ENCODE results near the gene SCAI.
"Not testable (repeated sequence)": the region's sequence is repeated elsewhere in the genome, so short reads cannot be mapped to it uniquely, and the experiment has no call there.

The SCAI gene

DNA sequence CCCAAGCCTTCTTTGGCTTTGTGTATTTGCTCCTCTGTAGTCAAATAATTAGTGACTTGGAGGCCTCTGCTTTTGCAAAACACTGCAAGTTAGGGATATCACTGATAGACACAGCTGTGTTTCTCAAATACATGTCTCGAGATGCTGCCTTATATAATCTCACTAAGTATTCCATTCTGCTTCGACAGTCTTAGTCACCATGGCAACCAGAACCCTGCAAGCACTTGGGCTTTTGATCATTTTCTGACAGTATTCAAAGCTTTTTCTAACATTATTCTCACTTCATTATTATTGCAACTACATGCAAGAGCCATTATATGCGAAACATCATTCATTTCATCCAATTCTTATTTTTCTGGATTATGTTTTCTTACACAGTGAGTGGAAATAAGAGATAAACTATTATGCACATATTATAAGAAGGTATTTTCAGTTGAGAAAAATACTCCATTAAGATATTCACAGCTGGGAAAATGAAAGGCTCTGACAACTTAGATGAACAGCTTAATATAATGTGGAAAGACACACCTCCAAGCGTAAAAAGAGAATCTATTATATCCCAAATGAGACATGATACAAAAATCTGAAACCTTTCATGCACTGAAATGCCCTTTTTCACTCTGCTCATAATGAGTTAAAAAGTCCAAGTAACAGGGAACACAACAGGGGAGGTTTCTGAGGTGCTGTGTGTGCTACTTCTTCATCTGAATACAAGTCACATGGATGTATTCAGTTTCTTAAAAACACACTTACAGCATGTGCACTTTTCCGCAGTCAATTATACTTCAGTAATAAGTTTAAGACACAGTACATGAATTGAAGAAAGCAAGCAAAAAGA is 93.9 kb downstream of the SCAI start:
- no peak overlapping the region for H3K27ac Mint-ChIP-seq
- no peaks in the 10 kb centered on the region for H3K4me1 Mint-ChIP-seq (ENCODE audit: low read depth)
- H3K4me3 Mint-ChIP-seq, result no peak overlapping the region
- H3K36me3 Mint-ChIP-seq (ENCODE audit: low read depth), result peaks cover 20% of the 10 kb centered on the region
- H3K27me3 Mint-ChIP-seq, result no peaks in the 10 kb centered on the region
- no peaks in the 10 kb centered on the region for H3K9me3 Mint-ChIP-seq

DNA sequence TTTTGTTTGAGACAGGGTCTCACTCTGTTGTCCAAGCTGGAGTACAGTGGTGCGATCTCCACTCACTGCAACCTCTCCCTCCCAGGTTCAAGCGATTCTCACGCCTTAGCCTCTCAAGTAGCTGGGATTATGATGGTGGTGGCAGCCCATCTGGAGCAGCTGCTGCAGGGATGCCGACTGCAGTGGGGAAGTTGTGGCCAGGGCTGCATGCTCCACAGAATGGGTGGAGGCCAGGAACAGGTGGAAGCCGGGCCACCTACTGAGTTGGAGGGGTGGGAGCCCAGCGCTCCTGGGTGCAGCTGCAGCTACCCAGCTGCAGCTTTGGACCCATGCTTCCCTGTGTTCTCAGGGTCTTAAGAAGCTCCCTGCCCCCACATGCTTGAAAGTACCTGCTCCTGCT is 99.7 kb downstream of the SCAI start:
- Mint-ChIP-seq H3K4me1 (ENCODE audit: low read depth) (no peaks in the 10 kb centered on the region), H3K27ac (no peak overlapping the region), H3K9me3 (no peaks in the 10 kb centered on the region), H3K4me3 (no peak overlapping the region), H3K36me3 (ENCODE audit: low read depth) (peaks cover 12% of the 10 kb centered on the region), H3K27me3 (no peaks in the 10 kb centered on the region)

GRCh38 chr9:125043148-125043547 is 100.2 kb downstream of the SCAI start:
- Mint-ChIP-seq H3K36me3 (ENCODE audit: low read depth) (peaks cover 12% of the 10 kb centered on the region), H3K27me3 (no peaks in the 10 kb centered on the region), H3K9me3 (no peaks in the 10 kb centered on the region), H3K4me3 (no peak overlapping the region), H3K27ac (no peak overlapping the region), H3K4me1 (ENCODE audit: low read depth) (no peaks in the 10 kb centered on the region)

DNA sequence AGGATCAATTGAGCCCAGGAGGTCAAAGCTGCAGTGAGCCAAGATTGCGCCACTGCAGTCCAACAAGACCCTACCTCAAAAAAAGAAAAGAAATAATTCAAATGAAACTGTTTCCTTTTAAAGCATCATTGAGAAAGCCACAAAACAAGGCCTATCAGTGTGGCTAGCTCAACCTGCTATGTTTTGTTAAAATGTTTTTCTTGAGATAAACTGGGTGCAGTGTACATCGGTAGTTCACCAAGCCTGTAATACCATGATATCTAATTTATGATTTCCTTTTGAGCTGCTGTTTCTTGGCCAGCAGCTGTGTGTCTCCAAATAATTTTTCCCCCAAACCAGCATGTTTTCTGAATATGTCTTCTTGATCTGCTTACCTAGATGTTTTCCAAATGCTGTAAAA is 105.2 kb downstream of the SCAI start:
- Mint-ChIP-seq H3K4me1 (ENCODE audit: low read depth) (no peaks in the 10 kb centered on the region), H3K36me3 (ENCODE audit: low read depth) (peaks cover 9% of the 10 kb centered on the region), H3K27me3 (no peaks in the 10 kb centered on the region), H3K27ac (no peak overlapping the region), H3K4me3 (no peak overlapping the region), H3K9me3 (no peaks in the 10 kb centered on the region)

DNA sequence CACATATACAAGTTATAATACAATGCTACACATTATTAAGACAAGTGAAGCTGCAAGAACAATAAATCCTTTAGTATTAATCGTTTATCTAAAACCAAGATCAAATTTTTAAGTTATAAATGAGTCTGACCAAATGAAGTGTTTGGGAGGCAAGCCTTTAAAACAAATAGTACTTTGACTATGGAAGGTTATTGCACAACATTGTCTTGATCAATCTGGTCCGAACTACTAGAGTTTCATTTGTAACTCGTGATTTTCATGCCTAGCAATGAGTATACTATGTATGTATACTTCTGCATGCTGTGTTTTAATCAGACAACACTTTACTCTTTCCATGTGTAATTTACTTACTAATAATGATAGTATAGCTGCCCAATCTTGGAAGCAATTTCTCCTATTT is 115.3 kb downstream of the SCAI start:
- peaks cover 16% of the 10 kb centered on the region for H3K36me3 Mint-ChIP-seq (ENCODE audit: low read depth)
- H3K27ac Mint-ChIP-seq, result no peak overlapping the region
- H3K4me1 Mint-ChIP-seq (ENCODE audit: low read depth), result peaks cover 3% of the 10 kb centered on the region
- H3K4me3 Mint-ChIP-seq, result no peak overlapping the region
- no peaks in the 10 kb centered on the region for H3K9me3 Mint-ChIP-seq
- no peaks in the 10 kb centered on the region for H3K27me3 Mint-ChIP-seq

GRCh38 chr9:125024917-125025316 is 118.4 kb downstream of the SCAI start:
- peaks cover 3% of the 10 kb centered on the region for H3K4me1 Mint-ChIP-seq (ENCODE audit: low read depth)
- no peaks in the 10 kb centered on the region for H3K27me3 Mint-ChIP-seq
- peaks cover 22% of the 10 kb centered on the region for H3K36me3 Mint-ChIP-seq (ENCODE audit: low read depth)
- H3K4me3 Mint-ChIP-seq, result no peak overlapping the region
- H3K27ac Mint-ChIP-seq, result no peak overlapping the region
- H3K9me3 Mint-ChIP-seq, result no peaks in the 10 kb centered on the region

DNA sequence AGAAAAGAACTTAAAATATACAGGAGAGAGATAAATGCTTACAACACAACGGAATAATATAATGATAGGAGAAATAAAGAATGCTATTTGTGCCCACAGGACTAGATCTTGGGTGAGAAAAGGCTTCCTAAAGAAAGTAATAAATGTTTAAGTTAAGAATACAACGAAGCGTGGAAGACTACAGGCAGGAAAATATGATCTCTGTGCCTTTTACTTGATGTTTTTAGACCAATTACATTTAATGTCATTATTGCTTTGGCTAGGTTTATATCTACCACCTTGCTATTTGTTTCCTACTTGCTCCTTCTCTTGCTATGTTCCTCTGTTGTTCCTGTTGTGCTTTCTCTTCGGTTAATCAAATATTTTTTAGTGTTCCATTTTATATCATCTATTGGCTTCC is 122.3 kb downstream of the SCAI start:
- Mint-ChIP-seq H3K4me3 (no peak overlapping the region), H3K36me3 (ENCODE audit: low read depth) (peaks cover 36% of the 10 kb centered on the region), H3K27me3 (no peaks in the 10 kb centered on the region), H3K27ac (no peak overlapping the region), H3K4me1 (ENCODE audit: low read depth) (peaks cover 3% of the 10 kb centered on the region), H3K9me3 (no peaks in the 10 kb centered on the region)

GRCh38 chr9:125015655-125016054 is 127.7 kb downstream of the SCAI start:
- H3K27ac Mint-ChIP-seq; H3K9me3 Mint-ChIP-seq; H3K4me3 Mint-ChIP-seq; H3K27me3 Mint-ChIP-seq; H3K4me1 Mint-ChIP-seq (ENCODE audit: low read depth): not testable (repeated sequence)
- peaks cover 14% of the 10 kb centered on the region for H3K36me3 Mint-ChIP-seq (ENCODE audit: low read depth)

DNA sequence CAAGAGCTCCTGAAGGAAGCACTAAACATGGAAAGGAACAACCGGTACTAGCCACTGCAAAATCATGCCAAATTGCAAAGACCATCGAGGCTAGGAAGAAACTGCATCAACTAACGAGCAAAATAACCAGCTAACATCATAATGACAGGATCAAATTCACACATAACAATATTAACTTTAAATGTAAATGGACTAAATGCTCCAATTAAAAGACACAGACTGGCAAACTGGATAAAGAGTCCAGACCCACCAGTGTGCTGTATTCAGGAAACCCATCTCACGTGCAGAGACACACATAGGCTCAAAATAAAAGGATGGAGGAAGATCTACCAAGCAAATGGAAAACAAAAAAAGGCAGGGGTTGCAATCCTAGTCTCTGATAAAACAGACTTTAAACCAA is 131.3 kb downstream of the SCAI start:
- not testable (repeated sequence) for H3K27ac Mint-ChIP-seq; H3K27me3 Mint-ChIP-seq; H3K9me3 Mint-ChIP-seq; H3K4me1 Mint-ChIP-seq (ENCODE audit: low read depth); H3K4me3 Mint-ChIP-seq
- peaks cover 13% of the 10 kb centered on the region for H3K36me3 Mint-ChIP-seq (ENCODE audit: low read depth)

GRCh38 chr9:125008599-125008998 is 134.7 kb downstream of the SCAI start:
- Mint-ChIP-seq H3K4me1 (ENCODE audit: low read depth) (no peaks in the 10 kb centered on the region), H3K9me3 (no peaks in the 10 kb centered on the region), H3K36me3 (ENCODE audit: low read depth) (peaks cover 7% of the 10 kb centered on the region), H3K27ac (no peak overlapping the region), H3K27me3 (no peaks in the 10 kb centered on the region), H3K4me3 (no peak overlapping the region)

DNA sequence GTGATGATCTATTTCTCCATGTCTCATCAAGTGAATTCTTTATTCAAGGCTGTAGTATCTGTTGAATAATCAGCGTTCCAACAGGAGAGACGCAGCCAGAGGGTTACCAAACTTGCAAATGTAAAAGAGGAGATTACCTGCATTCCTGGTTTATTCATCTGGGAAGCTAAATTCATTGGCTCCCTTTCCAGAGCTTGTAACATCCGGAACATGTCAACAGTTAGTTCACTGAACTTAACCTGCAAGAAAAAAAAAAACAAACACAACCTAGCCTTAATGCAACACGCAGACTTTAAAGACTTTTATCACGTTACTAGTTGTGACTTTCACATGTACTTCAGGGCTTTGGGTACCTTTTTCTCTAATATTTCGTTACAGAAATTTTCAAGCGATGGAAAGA is 140.0 kb downstream of the SCAI start:
- no peaks in the 10 kb centered on the region for H3K27me3 Mint-ChIP-seq
- no peaks in the 10 kb centered on the region for H3K4me1 Mint-ChIP-seq (ENCODE audit: low read depth)
- no peak overlapping the region for H3K27ac Mint-ChIP-seq
- H3K4me3 Mint-ChIP-seq, result no peak overlapping the region
- H3K9me3 Mint-ChIP-seq, result no peaks in the 10 kb centered on the region
- peaks cover 8% of the 10 kb centered on the region for H3K36me3 Mint-ChIP-seq (ENCODE audit: low read depth)

GRCh38 chr9:124983698-124984097 is 159.6 kb downstream of the SCAI start:
- Mint-ChIP-seq H3K27me3 (no peaks in the 10 kb centered on the region), H3K4me3 (no peak overlapping the region), H3K27ac (no peak overlapping the region)

DNA sequence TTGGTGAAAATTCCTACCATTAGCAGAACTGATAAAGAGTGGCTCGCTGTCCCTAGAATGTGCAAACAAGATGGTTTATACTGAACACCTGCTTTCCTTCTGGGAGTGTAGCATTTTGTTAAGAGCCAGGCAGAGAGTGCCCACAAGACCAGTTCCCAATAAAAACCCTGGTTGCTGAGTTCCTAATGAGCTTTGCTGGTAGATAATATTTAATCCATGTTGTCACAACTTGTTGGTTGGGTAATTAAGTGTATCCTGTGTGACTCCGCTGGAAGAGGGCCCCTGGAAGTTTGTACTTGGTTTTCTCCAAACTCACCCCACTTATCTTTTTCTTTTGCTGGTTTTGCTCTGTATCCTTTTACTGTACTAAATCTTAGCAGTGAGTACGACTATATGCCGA is 162.9 kb downstream of the SCAI start:
- no peaks in the 10 kb centered on the region for H3K9me3 Mint-ChIP-seq
- H3K4me3 Mint-ChIP-seq, result no peak overlapping the region

More at GRCh38 chr9:124983698-124984097, 159.6 kb downstream of the SCAI start:
- Mint-ChIP-seq H3K36me3 (ENCODE audit: low read depth) (peaks cover 30% of the 10 kb centered on the region), H3K4me1 (ENCODE audit: low read depth) (no peaks in the 10 kb centered on the region), H3K9me3 (no peaks in the 10 kb centered on the region)

DNA sequence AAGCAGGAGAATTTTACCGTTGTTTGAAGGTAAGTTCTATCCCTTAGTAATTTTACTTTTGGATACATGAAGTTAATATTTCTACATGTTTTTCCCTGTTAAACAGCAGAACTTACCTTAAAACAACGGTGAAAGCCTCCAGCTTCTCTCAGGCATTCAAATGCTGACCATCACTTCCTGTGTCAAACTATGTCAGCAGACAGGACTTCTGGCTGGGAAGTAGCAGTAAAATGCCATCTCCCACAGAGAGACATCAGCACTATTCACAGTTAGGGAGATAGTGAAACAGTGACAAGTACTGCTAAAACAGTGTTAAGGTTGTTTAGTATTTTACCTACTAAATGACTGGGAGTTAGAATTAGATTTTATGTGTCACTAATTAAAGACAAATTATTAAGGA is 168.2 kb downstream of the SCAI start:
- Mint-ChIP-seq H3K4me1 (ENCODE audit: low read depth) (no peaks in the 10 kb centered on the region), H3K4me3 (no peak overlapping the region), H3K27ac (no peak overlapping the region), H3K36me3 (ENCODE audit: low read depth) (peaks cover 21% of the 10 kb centered on the region), H3K9me3 (no peaks in the 10 kb centered on the region), H3K27me3 (no peaks in the 10 kb centered on the region)

More for the DNA sequence above, 162.9 kb downstream of the SCAI start:
- Mint-ChIP-seq H3K27ac (no peak overlapping the region), H3K4me1 (ENCODE audit: low read depth) (no peaks in the 10 kb centered on the region), H3K36me3 (ENCODE audit: low read depth) (peaks cover 20% of the 10 kb centered on the region), H3K27me3 (no peaks in the 10 kb centered on the region)

DNA sequence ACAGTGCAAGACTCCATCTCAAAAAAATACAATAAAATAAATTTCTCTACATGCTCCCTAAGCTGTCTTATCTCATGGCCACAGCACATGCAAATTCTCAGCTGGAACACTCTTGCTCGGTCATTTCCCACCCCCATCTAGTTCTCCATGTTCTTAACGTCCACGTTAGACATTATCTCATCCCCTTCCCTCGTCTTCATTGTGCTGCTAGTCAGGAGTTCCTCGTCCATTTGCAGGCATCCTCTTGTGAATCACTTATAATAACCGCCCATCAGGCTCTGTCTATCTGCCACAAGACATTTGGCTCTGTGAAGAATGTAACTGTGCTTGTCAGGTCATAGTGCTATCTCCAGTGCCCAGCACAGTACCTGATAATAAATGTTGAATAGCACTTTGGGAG is 169.5 kb downstream of the SCAI start:
- Mint-ChIP-seq H3K36me3 (ENCODE audit: low read depth) (peaks cover 24% of the 10 kb centered on the region), H3K27ac (no peak overlapping the region), H3K4me1 (ENCODE audit: low read depth) (no peaks in the 10 kb centered on the region), H3K4me3 (no peak overlapping the region), H3K9me3 (no peaks in the 10 kb centered on the region), H3K27me3 (no peaks in the 10 kb centered on the region)

DNA sequence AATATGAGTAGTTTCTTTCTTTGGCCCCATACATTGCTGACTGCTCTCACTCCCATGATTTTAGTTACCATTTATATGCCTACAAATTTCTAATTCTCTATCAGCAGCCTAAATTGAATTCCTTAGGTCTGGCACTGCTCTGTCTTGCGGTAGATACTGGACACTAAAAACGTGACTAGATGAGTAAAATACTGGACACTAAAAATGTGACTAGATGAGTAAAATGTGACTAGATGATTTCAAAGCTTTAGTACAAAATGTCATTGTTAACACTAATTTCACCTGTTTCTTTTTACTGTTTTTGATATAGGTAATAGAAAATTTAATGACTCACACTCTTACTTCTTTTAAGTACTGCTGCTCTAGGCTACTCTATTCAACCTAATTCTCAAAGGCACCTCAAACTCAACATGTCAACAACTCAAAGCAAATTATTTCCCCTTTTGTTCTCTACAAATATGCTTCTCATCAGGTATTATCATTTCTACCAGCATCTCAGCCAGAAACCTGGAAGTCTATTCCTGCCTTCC is 171.0 kb downstream of the SCAI start:
- H3K27ac Mint-ChIP-seq, result no peak overlapping the region
- H3K9me3 Mint-ChIP-seq, result no peaks in the 10 kb centered on the region
- H3K36me3 Mint-ChIP-seq (ENCODE audit: low read depth), result peaks cover 30% of the 10 kb centered on the region
- no peak overlapping the region for H3K4me3 Mint-ChIP-seq
- no peaks in the 10 kb centered on the region for H3K27me3 Mint-ChIP-seq
- no peaks in the 10 kb centered on the region for H3K4me1 Mint-ChIP-seq (ENCODE audit: low read depth)

Measured in stimulated activated naive CD8-positive, alpha-beta T cell treated with anti-CD3 and anti-CD28 coated beads, Interleukin-15, Interleukin-2, amounts not matched to agents 100 ng/mL and 50 ng/mL, for 24 hours (primary cell).